HepG2 (cell line): ENCODE measurements around the gene ASGR1. TPM values are rescaled to one million over a fixed set of nuclear protein-coding genes. Genes with fewer than 3 reads are reported as not detected.

Experiments
- FOSL1 ChIP-seq: sonication (generic); formaldehyde crosslinking; IDR thresholded peaks from 2 replicates; pipeline ENCODE4 v1.9.0; 2021; ENCODE audit warnings: missing genetic modification reagents, borderline replicate concordance
- GTF3A ChIP-seq: sonication (generic); formaldehyde crosslinking; conservative IDR thresholded peaks from 2 replicates; pipeline ENCODE4 v1.4.0; 2020; ENCODE audit warnings: mild to moderate bottlenecking, missing genetic modification reagents
- JUND ChIP-seq: sonication (generic); formaldehyde crosslinking; IDR thresholded peaks from 2 replicates; pipeline ENCODE4 v1.8.0; 2022; ENCODE audit warnings: mild to moderate bottlenecking, missing genetic modification reagents
- KDM3A ChIP-seq: IDR thresholded peaks from 2 replicates; pipeline ENCODE4 v1.6.1; 2018; ENCODE audit warnings: low read depth, missing compliant biosample characterization
- KDM5B ChIP-seq: sonication (generic); formaldehyde crosslinking; IDR thresholded peaks from 2 replicates; pipeline ENCODE4 v1.4.0; 2020; ENCODE audit warnings: missing genetic modification reagents, mild to moderate bottlenecking, borderline replicate concordance
- MED13 ChIP-seq: sonication (generic); formaldehyde crosslinking; IDR thresholded peaks from 2 replicates; pipeline ENCODE4 v1.5.0; 2020; ENCODE audit warnings: missing genetic modification reagents
- MLLT10 ChIP-seq: sonication (generic); formaldehyde crosslinking; IDR thresholded peaks from 2 replicates; pipeline ENCODE4 v1.4.0; 2020; ENCODE audit warnings: missing genetic modification reagents
- NR0B2 ChIP-seq: sonication (generic); formaldehyde crosslinking; IDR thresholded peaks from 2 replicates; pipeline ENCODE4 v1.4.0; 2020; ENCODE audit warnings: mild to moderate bottlenecking, missing genetic modification reagents
- NR3C1 ChIP-seq: sonication (generic); formaldehyde crosslinking; IDR thresholded peaks from 2 replicates; pipeline ENCODE4 v1.4.0; 2020; ENCODE audit warnings: missing genetic modification reagents
- RBFOX2 ChIP-seq: fragments of 200-400 bp; formaldehyde crosslinking; IDR thresholded peaks from 2 replicates; pipeline ENCODE4 v1.6.1; 2017; ENCODE audit warnings: low read depth, mild to moderate bottlenecking, low read length
- SIX1 ChIP-seq: sonication (generic); formaldehyde crosslinking; IDR thresholded peaks from 2 replicates; pipeline ENCODE4 v1.4.0; 2020; ENCODE audit warnings: missing genetic modification reagents, borderline replicate concordance
- U2AF1 ChIP-seq: fragments of 200-400 bp; formaldehyde crosslinking; optimal IDR thresholded peaks from 2 replicates; pipeline ENCODE3; 2017; ENCODE audit warnings: mild to moderate bottlenecking, low read depth, low read length
- ZFX ChIP-seq: sonication (generic); formaldehyde crosslinking; IDR thresholded peaks from 2 replicates; pipeline ENCODE4 v1.4.0; 2020; ENCODE audit warnings: mild to moderate bottlenecking, low read depth, missing genetic modification reagents, moderate library complexity
- ZGPAT ChIP-seq: IDR thresholded peaks from 2 replicates; pipeline ENCODE4 v1.6.1; 2016; ENCODE audit warnings: mild to moderate bottlenecking
- ZNF124 ChIP-seq: sonication (generic); formaldehyde crosslinking; IDR thresholded peaks from 2 replicates; pipeline ENCODE4 v1.4.0; 2020; ENCODE audit warnings: missing genetic modification reagents
- ZNF3 ChIP-seq: IDR thresholded peaks from 2 replicates; pipeline ENCODE4 v1.7.0; 2017; ENCODE audit warnings: inconsistent platforms
- ZNF580 ChIP-seq: IDR thresholded peaks from 2 replicates; pipeline ENCODE4 v1.6.1; 2016; ENCODE audit warnings: low read depth, borderline replicate concordance
- ZNF614 ChIP-seq: IDR thresholded peaks from 2 replicates; pipeline ENCODE4 v1.6.1; 2018; ENCODE audit warnings: missing biosample characterization, missing genetic modification reagents, inconsistent platforms, borderline replicate concordance
- ZNF816 ChIP-seq: sonication (generic); formaldehyde crosslinking; IDR thresholded peaks from 2 replicates; pipeline ENCODE4 v1.8.0; 2022; ENCODE audit warnings: missing genetic modification reagents, mild to moderate bottlenecking, borderline replicate concordance
- ZNF878 ChIP-seq: sonication (generic); formaldehyde crosslinking; IDR thresholded peaks from 2 replicates; pipeline ENCODE4 v1.8.1; 2023; ENCODE audit warnings: mild to moderate bottlenecking, missing genetic modification reagents, moderate library complexity
- polyA plus RNA-seq, 8 experiments: library from polyadenylated mRNA; depleted of rRNA in 3 of 8; stranded (reverse) in 7 of 8; unstranded in 1 of 8; fragments of >200 nt; fragmentation: Illumina TruSeq in 4 of 8; extraction: Trizol in 4 of 8; gene quantifications; 2 replicates each; pipeline versions ENCODE4 v1.2.1 to v1.2.3, GENCODE V29; 2011 to 2016; ENCODE audit warnings: low read depth in 4 of 8, missing spikeins in 1 of 8, mixed read lengths in 1 of 8; ENCODE audit not compliant: insufficient read depth in 1 of 8
- total RNA-seq, 5 experiments: library from RNA; depleted of rRNA; stranded (reverse); fragments of >200 nt; fragmentation: Illumina TruSeq; extraction: Trizol; gene quantifications; 2 replicates each; pipeline ENCODE4 v1.2.3, GENCODE V29; 2016; ENCODE audit warnings: low read depth in 1 of 5
- TF ChIP-seq, protein P1 (sequence below): IDR thresholded peaks from 2 replicates; pipeline ENCODE4 v1.6.1; 2012; ENCODE audit warnings: low read length, improper control_type of control experiment
- TF ChIP-seq, protein P2 (sequence below): sonication (generic); formaldehyde crosslinking; IDR thresholded peaks from 2 replicates; pipeline ENCODE4 v1.4.0; 2020; ENCODE audit warnings: mild to moderate bottlenecking, missing genetic modification reagents
- TF ChIP-seq, protein P3 (sequence below): IDR thresholded peaks from 2 replicates; pipeline ENCODE4 v1.6.1; 2016

ASGR1 gene
- total and polyA plus RNA-seq, 2 of the 13 experiments (the other 11 are each of a cell fraction or from before 2014, with no cell fraction given), result 353 to 796 TPM

DNA sequence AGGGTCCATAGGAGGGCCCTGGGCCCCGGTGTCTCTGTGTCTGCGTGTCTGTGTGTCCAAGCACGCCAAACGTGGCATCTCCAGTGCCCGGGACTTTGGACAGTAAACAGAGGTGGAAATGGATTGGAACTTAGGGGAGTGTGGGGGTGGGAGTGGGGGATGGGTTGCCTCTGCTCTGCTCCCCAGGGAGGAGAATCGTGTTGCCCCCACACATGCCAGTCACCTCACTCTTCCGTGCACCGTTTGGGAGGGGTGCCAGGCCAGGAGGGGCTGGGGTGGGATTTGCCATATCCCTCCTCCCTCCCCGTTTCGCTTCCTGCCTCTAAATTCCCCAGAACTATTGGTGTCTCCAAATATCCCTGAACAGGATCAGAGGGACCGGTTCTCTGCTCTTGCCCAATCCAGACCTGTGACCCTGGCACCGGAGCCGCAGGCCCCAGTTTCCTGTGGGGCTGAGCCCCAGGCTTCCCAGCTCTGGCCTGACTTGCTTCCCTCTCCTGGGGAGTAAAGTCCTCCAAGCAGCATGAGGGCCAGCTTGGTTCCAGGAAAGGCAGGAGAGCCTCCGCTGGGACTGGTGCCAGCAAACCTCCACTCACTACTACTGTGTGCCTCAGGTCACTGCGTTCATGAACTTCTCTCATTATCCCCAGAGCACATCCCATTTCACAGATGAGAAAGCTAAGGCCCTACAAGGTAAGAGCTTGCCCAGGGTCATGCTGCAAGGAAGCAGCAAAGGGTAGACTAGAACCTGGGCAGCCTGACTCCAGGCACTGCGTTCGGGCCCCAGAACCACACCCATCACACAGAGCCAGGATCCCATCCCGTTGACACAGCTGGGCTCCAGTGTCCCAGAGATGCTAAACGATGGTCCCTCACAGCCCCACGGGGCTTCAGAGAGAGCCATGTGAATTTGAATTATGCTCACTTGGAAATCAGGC is at the start of gene ASGR1 (continued):
- TF ChIP-seq, protein P1, sequence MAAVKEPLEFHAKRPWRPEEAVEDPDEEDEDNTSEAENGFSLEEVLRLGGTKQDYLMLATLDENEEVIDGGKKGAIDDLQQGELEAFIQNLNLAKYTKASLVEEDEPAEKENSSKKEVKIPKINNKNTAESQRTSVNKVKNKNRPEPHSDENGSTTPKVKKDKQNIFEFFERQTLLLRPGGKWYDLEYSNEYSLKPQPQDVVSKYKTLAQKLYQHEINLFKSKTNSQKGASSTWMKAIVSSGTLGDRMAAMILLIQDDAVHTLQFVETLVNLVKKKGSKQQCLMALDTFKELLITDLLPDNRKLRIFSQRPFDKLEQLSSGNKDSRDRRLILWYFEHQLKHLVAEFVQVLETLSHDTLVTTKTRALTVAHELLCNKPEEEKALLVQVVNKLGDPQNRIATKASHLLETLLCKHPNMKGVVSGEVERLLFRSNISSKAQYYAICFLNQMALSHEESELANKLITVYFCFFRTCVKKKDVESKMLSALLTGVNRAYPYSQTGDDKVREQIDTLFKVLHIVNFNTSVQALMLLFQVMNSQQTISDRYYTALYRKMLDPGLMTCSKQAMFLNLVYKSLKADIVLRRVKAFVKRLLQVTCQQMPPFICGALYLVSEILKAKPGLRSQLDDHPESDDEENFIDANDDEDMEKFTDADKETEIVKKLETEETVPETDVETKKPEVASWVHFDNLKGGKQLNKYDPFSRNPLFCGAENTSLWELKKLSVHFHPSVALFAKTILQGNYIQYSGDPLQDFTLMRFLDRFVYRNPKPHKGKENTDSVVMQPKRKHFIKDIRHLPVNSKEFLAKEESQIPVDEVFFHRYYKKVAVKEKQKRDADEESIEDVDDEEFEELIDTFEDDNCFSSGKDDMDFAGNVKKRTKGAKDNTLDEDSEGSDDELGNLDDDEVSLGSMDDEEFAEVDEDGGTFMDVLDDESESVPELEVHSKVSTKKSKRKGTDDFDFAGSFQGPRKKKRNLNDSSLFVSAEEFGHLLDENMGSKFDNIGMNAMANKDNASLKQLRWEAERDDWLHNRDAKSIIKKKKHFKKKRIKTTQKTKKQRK, result no peak
- TF ChIP-seq ZNF3 (peak; percentile 88), MLLT10 (0 out of 2 replicates have a peak, but pooled peaks have one; percentile 12), ZNF878 (CRISPR knock-in tag) (no peak), ZNF816 (CRISPR knock-in tag) (peak; percentile 68; the same call in 1 of the 2 replicates), NR0B2 (CRISPR knock-in tag) (no peak; the same call in 1 of the 2 replicates), SIX1 (CRISPR knock-in tag) (no peak), ZGPAT (CRISPR knock-in tag) (peak; percentile 95), ZNF124 (CRISPR knock-in tag) (peak; percentile 74; the same call in 1 of the 2 replicates), ZNF614 (CRISPR knock-in tag) (peak; percentile 67; the same call in 1 of the 2 replicates), ZFX (peak; percentile 82), MED13 (0 out of 2 replicates have a peak, but pooled peaks have one; percentile 47), GTF3A (CRISPR knock-in tag) (no peak), ZNF580 (peak; percentile 96), RBFOX2 (peak; percentile 83), KDM5B (CRISPR knock-in tag) (peak; percentile 65; the same call in 1 of the 2 replicates), KDM3A (peak; percentile 87; the same call in 1 of the 2 replicates), FOSL1 (CRISPR knock-in tag) (no peak), JUND (CRISPR knock-in tag) (peak; percentile 49; the same call in 1 of the 2 replicates), U2AF1 (peak; percentile 93), NR3C1 (no peak)
- TF ChIP-seq, protein P2, sequence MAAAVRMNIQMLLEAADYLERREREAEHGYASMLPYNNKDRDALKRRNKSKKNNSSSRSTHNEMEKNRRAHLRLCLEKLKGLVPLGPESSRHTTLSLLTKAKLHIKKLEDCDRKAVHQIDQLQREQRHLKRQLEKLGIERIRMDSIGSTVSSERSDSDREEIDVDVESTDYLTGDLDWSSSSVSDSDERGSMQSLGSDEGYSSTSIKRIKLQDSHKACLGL (CRISPR knock-in tag), result peak; percentile 55; the same call in 1 of the 2 replicates
- TF ChIP-seq, protein P3, sequence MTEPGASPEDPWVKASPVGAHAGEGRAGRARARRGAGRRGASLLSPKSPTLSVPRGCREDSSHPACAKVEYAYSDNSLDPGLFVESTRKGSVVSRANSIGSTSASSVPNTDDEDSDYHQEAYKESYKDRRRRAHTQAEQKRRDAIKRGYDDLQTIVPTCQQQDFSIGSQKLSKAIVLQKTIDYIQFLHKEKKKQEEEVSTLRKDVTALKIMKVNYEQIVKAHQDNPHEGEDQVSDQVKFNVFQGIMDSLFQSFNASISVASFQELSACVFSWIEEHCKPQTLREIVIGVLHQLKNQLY, result peak; percentile 84
